Cardiac muscle cell (in vitro differentiated cells and primary cell): ENCODE data around the gene KSR1. TPM values are rescaled to one million over a fixed set of nuclear protein-coding genes. Genes with fewer than 3 reads are reported as not detected.
A peak's percentile ranks its signal among the peaks of the same experiment; 100 is the strongest.

Experiments
- DNase-seq, 2 donors: peaks; one replicate each; pipeline versions ENCODE4 v3.0.0 to v3.0.0-alpha.2; 2010 to 2017; ENCODE audit warnings: low read depth in 1 of 2, low spot score in 1 of 2
- H3K27ac ChIP-seq: fragments of 200-600 bp; sonication (generic); 2 replicates; pipeline ENCODE4 v1.5.1; 2016
- H3K27me3 ChIP-seq: fragments of 200-600 bp; sonication (generic); 2 replicates; pipeline ENCODE4 v1.6.0; 2016; ENCODE audit warnings: control low read depth
- H3K36me3 ChIP-seq: fragments of 200-600 bp; sonication (generic); 2 replicates; pipeline ENCODE4 v1.5.1; 2016; ENCODE audit warnings: control low read depth
- H3K4me1 ChIP-seq: fragments of 200-600 bp; sonication (generic); 2 replicates; pipeline ENCODE4 v1.8.1; 2017; ENCODE audit warnings: low read depth, mild to moderate bottlenecking, mixed run types
- H3K4me3 ChIP-seq: fragments of 200-600 bp; sonication (generic); 2 replicates; pipeline ENCODE4 v1.5.1; 2016; ENCODE audit warnings: mild to moderate bottlenecking
- H3K9me3 ChIP-seq: fragments of 200-600 bp; sonication (generic); 2 replicates; pipeline ENCODE4 v1.5.1; 2017; ENCODE audit warnings: low read depth, mild to moderate bottlenecking, control low read depth
- CTCF ChIP-seq: IDR thresholded peaks from 2 replicates; pipeline ENCODE4 v1.5.1; 2012; ENCODE audit warnings: low read depth, mild to moderate bottlenecking, low read length
- polyA plus RNA-seq: library from polyadenylated mRNA; unstranded; fragments of >200 nt; fragmentation: Nextera tagmentation; extraction: Ambion mirVana; gene quantifications from 2 replicates; pipeline ENCODE4 v1.2.1, GENCODE V29; 2016
- total RNA-seq: library from RNA; depleted of rRNA; stranded (reverse); fragments of >200 nt; gene quantifications from 2 replicates; pipeline ENCODE4 v1.2.3, GENCODE V29; 2016

KSR1 gene
- total and polyA plus RNA-seq, 2 experiments from 2014 or later: 15.7 to 29.0 TPM

- no peak overlapping the region for H3K4me3 ChIP-seq
- no peaks in the 10 kb centered on the region for H3K27me3 ChIP-seq
- no peak overlapping the region for H3K27ac ChIP-seq
- no peaks in the 10 kb centered on the region for H3K36me3 ChIP-seq
- H3K9me3 ChIP-seq: no peaks in the 10 kb centered on the region
- TF ChIP-seq CTCF: no peak
- H3K4me1 ChIP-seq: peaks cover 20% of the 10 kb centered on the region
- DNase-seq: peak; percentile 63 to 69
Observed at GRCh38 chr17:27473748-27474609, 17.7 kb downstream of the KSR1 start.

DNA sequence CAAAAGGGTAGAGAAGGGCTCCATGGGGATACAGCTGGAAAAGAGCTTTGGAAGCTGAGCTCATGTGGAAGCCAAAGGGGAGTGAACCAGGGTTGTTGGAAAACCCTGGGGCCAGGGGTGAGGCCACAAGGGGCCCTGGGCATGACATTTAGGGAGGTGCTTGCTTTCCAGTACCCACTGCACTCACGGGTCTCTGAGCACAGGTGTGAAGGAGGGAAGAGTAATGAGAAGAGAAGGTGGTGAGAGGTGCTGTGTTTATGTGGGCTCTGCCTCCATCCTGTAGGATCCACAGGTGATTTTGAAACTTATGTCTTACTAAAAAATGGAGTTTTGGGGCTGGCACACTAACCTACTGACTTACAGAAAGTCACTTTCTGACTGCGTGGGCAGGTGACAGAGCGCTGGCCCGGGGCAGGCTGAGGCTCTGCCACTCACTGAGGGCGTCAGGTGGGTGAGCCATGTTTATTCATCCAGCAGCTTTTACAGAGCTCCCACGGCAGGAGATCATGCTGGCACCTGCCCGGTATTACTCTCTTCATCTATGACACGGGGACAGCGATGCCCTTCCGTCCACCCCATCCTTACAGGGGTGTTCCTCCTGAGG, 18.9 kb downstream of the KSR1 start:
- H3K4me1 ChIP-seq: peaks cover 20% of the 10 kb centered on the region

DNA sequence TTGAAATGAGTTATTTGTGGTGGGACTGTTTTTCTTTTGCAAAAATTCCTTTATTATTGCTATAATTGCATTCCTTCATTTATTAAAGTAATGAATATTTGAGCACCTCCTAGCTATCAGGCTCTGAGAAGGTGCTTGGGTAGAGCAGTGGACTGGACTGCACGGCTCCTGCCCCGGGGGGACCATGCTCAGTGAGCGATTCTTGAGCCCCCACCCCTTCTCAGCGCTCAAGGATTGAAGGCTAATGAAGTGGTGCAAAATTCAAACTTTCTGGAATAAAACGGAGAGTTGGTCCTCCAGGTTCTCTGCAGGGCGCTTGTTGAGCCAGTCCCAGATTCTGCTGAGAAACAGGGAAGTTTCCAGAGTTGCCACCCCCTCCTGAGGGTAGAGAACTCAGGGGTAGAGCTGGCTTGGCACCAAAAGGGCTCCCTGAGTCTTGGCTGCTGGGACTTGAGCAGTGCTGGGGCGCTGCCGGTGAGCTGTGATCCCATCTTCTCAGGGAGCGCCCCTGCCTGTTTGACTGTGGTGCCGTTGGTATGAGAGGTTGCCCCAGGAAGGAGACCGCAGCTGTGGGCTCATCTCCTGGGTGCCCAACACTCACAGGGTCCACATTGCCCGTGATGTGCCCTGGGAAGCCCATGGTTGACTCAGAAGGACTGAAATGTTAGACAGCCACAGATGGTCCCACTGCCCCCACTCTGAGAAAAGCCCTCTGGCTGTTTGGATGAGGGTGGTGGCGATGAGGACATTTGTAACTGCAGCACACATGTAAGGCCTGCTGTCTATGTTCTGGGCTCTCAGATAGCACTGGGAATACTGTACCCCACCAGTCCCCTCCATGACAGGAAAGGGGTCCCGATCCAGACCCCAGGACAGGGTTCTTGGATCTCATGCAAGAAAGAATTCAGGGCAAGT, 20.0 kb downstream of the KSR1 start:
- H3K27ac ChIP-seq: peak overlapping the region; percentile 67

More for the DNA sequence above, 18.9 kb downstream of the KSR1 start:
- H3K27me3 ChIP-seq: no peaks in the 10 kb centered on the region
- no peak for TF ChIP-seq CTCF
- no peak overlapping the region for H3K27ac ChIP-seq
- DNase-seq: no peak
- no peaks in the 10 kb centered on the region for H3K9me3 ChIP-seq
- H3K36me3 ChIP-seq: no peaks in the 10 kb centered on the region
- no peak overlapping the region for H3K4me3 ChIP-seq

DNA sequence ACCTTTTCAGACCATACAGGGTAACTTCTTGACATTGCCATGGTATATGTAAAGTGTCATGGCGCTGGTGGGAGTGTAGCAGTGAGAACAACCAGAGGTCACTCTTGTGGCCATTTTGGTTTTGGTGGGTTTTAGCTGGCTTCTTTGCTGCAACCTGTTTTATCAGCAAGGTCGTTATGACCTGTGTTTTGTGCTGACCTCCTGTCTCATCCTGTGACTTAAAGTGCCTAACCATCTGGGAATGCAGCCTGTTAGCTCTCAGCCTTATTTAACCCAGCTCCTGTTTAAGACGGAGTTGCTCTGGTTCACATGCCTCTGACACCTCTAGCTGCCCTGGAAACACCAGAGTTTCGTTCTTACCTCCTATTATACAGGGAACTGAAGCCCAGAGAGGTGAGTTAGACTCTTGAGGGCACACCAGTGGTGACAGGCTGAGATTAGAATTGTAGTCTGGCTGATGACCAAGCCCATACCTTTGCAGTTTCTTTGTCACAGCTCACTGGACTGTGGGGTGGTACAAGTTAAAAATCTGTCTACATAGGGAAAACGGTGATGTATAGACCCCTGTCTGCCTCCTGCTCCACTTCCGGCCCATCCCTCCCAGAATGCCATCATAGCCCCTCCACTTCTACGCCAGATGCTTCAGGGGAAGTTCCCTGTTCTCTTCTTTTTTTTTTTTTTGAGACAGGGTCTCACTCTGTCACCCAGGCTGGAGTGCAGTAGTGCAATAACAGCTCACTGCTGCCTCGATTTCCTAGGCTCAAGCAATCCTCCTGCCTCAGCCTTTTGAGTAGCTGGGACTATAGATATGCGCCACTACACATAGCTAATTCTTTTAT, 21.0 kb downstream of the KSR1 start:
- no peak for TF ChIP-seq CTCF
- H3K9me3 ChIP-seq: no peaks in the 10 kb centered on the region
- no peak overlapping the region for H3K4me3 ChIP-seq
- H3K4me1 ChIP-seq: peaks cover 20% of the 10 kb centered on the region
- H3K36me3 ChIP-seq: no peaks in the 10 kb centered on the region
- peak in 1 of 2 donors; percentile 50 for DNase-seq
- H3K27me3 ChIP-seq: no peaks in the 10 kb centered on the region
- peak overlapping the region; percentile 67 for H3K27ac ChIP-seq

More for the DNA sequence above, 20.0 kb downstream of the KSR1 start:
- no peak for TF ChIP-seq CTCF
- Histone ChIP-seq H3K4me3 (no peak overlapping the region), H3K4me1 (peaks cover 20% of the 10 kb centered on the region), H3K36me3 (no peaks in the 10 kb centered on the region), H3K27me3 (no peaks in the 10 kb centered on the region), H3K9me3 (no peaks in the 10 kb centered on the region)
- DNase-seq: no peak
